Peyer's patch (tissue), 4 donors: ENCODE data around the gene ODC1.
A peak's percentile ranks its signal among the peaks of the same experiment; 100 is the strongest.

Experiments
- POLR2A ChIP-seq, 2 donors: fragments of 450-650 bp; IDR thresholded peaks; one replicate each; pipeline ENCODE4 v1.5.1; 2017; ENCODE audit warnings: antibody characterized with exemption in 2 of 2, mild to moderate bottlenecking in 2 of 2, moderate library complexity in 2 of 2
- TF ChIP-seq, protein P1 (sequence below), 6 experiments: fragments of 450-650 bp in 4 of 6; fragments of 200-600 bp in 2 of 6; sonication (generic) in 1 of 6; IDR thresholded peaks; one replicate each; pipeline ENCODE4 v1.5.1; 2017 to 2019; ENCODE audit warnings: antibody characterized with exemption in 6 of 6, mild to moderate bottlenecking in 3 of 6, moderate library complexity in 1 of 6

DNA sequence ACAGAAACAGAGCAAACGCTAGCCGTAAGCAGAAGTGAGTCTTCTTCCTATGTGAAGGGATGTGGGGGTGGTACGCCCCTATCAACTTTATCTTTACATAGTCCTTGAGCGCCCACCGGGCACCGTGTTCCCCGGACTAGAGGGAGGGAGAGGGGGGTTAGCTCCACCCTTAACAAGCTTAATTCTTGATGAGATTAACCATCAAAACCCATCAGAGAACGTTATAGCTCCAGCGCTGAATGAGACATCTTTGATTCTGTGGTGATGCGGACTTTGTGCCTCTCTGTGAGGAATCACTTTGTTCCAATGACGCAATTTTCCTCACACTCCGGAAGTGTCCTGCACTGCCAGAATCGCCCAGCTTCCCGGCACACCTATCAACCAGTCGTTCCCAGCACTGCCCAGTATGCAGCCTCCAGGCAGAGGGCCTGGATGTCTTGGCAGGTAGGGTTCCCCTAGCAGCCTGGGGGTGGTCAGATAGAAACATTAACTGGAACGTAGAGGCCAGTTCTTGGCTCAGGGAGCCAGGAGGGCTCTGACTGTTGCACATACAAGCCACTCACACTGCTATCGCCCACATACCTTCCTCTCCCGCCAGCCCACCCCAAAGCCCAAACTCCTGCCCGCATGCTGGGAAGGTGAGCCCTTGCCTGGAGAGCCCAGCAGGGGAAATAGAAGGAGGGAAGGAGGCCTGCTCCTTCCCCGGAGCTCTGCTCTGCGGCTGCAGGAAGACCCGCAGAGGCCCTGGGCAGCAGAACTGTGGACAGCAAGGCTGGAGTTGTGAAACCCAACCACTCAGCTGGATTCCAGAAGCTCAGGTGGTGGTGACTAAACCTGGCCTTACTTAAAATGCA is 1.9 kb upstream of the ODC1 start:
- TF ChIP-seq, protein P1, sequence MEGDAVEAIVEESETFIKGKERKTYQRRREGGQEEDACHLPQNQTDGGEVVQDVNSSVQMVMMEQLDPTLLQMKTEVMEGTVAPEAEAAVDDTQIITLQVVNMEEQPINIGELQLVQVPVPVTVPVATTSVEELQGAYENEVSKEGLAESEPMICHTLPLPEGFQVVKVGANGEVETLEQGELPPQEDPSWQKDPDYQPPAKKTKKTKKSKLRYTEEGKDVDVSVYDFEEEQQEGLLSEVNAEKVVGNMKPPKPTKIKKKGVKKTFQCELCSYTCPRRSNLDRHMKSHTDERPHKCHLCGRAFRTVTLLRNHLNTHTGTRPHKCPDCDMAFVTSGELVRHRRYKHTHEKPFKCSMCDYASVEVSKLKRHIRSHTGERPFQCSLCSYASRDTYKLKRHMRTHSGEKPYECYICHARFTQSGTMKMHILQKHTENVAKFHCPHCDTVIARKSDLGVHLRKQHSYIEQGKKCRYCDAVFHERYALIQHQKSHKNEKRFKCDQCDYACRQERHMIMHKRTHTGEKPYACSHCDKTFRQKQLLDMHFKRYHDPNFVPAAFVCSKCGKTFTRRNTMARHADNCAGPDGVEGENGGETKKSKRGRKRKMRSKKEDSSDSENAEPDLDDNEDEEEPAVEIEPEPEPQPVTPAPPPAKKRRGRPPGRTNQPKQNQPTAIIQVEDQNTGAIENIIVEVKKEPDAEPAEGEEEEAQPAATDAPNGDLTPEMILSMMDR (IDR thresholded peaks at IDR 0.05), result peak in 2 of 6 experiments; percentile 4 to 8
- peak; percentile 86 to 94 for TF ChIP-seq POLR2A (IDR thresholded peaks at IDR 0.05)
